Bronchial epithelial cell (primary cell): ENCODE results near the gene POC1A. TPM values are rescaled to one million over a fixed set of nuclear protein-coding genes. Genes with fewer than 3 reads are reported as not detected.

Experiments
- DNase-seq: peaks from one replicate; pipeline ENCODE4 v3.0.0-alpha.2; 2010; ENCODE audit warnings: low read depth
- FAIRE-seq: peaks from 2 replicates; lab custom pipeline; 2011; peaks lifted over from hg19 to GRCh38; lab: Jason Lieb, UNC
- H3K27me3 ChIP-seq: 2 replicates; pipeline ENCODE4 v1.5.1; 2011; ENCODE audit warnings: low read length; ENCODE audit not compliant: control insufficient read depth, insufficient read depth
- H3K36me3 ChIP-seq: 2 replicates; pipeline ENCODE4 v1.5.1; 2011; ENCODE audit warnings: low read length; ENCODE audit not compliant: control insufficient read depth, insufficient read depth
- H3K4me3 ChIP-seq: 2 replicates; pipeline ENCODE4 v1.5.1; 2011; ENCODE audit warnings: mild to moderate bottlenecking, low read depth, low read length, control low read depth
- total RNA-seq: library from RNA; depleted of rRNA; stranded (reverse); fragments of >200 nt; gene quantifications from 2 replicates; pipeline ENCODE4 v1.2.1, GENCODE V29; 2014
- TF ChIP-seq, protein P1 (sequence below): IDR thresholded peaks from 2 replicates; pipeline ENCODE4 v1.5.1; 2011; ENCODE audit warnings: mild to moderate bottlenecking, moderate library complexity, low read length, control low read depth, inconsistent platforms; ENCODE audit not compliant: insufficient read depth, severe bottlenecking

Gene POC1A
- total RNA-seq, 1 donor from 2014 or later = 1.8 TPM

DNA sequence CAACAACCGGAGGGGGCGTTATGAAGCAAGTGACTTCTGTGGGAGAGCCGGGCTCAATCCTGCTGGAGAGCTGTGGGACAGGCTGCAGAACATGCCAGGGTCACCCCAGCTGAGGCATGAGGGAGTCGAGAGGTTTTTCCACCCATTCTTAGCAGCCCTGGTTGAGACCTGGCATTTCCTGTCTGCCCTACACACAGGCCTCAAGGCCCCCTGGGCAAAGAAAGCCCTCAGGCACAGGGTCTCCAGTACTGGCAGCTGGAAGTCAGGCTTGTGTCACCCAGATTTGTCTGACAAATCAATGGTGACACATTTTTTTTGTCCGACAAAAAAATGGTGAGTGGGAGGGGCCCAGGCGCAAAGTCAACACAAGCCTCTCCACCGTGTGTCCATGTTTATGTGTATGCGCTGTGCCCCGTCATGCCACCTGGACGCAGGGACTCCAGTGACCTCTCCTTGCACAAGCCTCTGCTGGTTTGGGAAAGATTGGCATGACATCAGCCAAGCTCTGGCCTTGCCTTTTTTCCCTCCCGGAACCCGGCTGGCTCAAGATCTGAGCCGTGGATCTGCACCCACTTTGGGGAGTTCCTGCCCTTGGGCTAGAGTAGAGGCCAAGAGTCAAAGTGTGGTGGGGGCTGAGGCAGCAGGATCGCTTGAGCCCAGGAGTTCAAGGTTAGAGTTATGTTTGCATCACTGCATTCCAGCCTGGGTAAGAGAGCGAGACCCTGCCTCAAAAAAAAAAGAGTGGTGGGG is 22.9 kb upstream of the POC1A start:
- DNase-seq (peak; percentile 33), FAIRE-seq (no peak)
- Histone ChIP-seq H3K4me3 (no peak overlapping the region), H3K36me3 (no peaks in the 10 kb centered on the region), H3K27me3 (peaks cover 8% of the 10 kb centered on the region)
- TF ChIP-seq, protein P1, sequence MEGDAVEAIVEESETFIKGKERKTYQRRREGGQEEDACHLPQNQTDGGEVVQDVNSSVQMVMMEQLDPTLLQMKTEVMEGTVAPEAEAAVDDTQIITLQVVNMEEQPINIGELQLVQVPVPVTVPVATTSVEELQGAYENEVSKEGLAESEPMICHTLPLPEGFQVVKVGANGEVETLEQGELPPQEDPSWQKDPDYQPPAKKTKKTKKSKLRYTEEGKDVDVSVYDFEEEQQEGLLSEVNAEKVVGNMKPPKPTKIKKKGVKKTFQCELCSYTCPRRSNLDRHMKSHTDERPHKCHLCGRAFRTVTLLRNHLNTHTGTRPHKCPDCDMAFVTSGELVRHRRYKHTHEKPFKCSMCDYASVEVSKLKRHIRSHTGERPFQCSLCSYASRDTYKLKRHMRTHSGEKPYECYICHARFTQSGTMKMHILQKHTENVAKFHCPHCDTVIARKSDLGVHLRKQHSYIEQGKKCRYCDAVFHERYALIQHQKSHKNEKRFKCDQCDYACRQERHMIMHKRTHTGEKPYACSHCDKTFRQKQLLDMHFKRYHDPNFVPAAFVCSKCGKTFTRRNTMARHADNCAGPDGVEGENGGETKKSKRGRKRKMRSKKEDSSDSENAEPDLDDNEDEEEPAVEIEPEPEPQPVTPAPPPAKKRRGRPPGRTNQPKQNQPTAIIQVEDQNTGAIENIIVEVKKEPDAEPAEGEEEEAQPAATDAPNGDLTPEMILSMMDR = no peak

DNA sequence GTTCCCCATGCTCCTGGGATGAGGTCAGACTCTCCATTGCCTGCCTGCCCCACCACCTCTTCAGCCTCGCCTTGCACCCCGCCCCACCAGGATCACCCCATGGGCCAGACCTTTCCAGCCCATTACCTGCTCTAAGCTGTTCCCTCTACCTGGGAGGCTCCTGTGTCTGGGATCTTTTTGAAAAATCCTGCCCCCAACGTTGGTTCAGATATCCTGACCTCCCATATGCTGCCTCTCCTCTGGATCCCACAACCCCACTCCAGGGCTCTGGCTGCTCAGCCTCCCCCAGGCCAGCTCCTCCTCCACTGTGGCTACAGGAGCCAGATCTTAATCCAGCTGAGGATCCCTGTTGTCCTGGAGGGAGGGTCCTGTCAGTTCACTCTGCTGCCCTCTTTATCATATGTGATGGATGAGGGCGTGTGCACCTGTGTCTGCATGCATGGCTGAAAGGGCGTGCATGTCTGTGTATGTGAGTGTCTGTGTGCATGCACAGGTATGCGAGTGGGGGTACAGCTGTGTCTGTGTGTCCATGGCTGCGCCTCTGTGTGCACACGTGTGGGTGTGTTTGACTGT is 22.0 kb upstream of the POC1A start:
- FAIRE-seq (no peak), DNase-seq (no peak)
- Histone ChIP-seq H3K27me3 (peaks cover 8% of the 10 kb centered on the region), H3K36me3 (no peaks in the 10 kb centered on the region), H3K4me3 (no peak overlapping the region)
- TF ChIP-seq, protein P1 = no peak

- H3K4me3 ChIP-seq = no peak overlapping the region
- TF ChIP-seq, protein P1 = no peak
- H3K27me3 ChIP-seq = peaks cover 8% of the 10 kb centered on the region
- no peaks in the 10 kb centered on the region for H3K36me3 ChIP-seq
- DNase-seq (no peak), FAIRE-seq (no peak)
These were observed 21.4 kb upstream of the POC1A start for GRCh38 chr3:52175416-52176179.

GRCh38 chr3:52174896-52175295 is 20.7 kb upstream of the POC1A start:
- Histone ChIP-seq H3K27me3 (peaks cover 8% of the 10 kb centered on the region), H3K36me3 (no peaks in the 10 kb centered on the region), H3K4me3 (no peak overlapping the region)
- TF ChIP-seq, protein P1 = no peak
- FAIRE-seq = no peak
- peak; percentile 52 for DNase-seq

DNA sequence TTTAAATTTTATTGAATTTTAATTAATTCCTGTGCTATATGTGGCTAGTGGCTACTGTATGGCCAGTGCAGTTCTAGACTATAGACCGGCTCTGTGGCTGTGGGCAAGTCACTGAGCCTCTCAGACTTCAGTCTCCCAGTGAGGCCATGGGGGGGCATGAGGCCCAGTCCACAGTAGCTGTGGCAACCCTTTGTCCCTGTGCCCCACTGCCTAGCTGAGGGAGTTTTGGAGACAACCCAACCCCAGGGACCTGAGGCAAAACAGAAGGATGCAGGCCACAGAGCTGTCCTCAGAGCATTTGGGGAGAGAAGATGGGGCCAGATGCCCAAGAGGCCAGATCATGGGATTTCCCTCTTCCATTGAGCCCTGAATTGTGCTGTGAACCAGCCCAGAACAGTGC is 18.9 kb upstream of the POC1A start:
- Histone ChIP-seq H3K27me3 (peaks cover 3% of the 10 kb centered on the region), H3K36me3 (no peaks in the 10 kb centered on the region), H3K4me3 (no peak overlapping the region)
- TF ChIP-seq, protein P1 = no peak
- DNase-seq (no peak), FAIRE-seq (no peak)
